Measurements from ENCODE around the gene BFSP2. TPM values are rescaled to one million over a fixed set of nuclear protein-coding genes. Genes with fewer than 3 reads are reported as not detected.

BFSP2 gene
- total and polyA plus RNA-seq, 2 of the 13 experiments (the other 11 are each of a cell fraction or from before 2014, with no cell fraction given): not detected

GRCh38 chr3:133360476-133360875, 39.4 kb upstream of the BFSP2 start (continued):
- TF ChIP-seq, protein P1, sequence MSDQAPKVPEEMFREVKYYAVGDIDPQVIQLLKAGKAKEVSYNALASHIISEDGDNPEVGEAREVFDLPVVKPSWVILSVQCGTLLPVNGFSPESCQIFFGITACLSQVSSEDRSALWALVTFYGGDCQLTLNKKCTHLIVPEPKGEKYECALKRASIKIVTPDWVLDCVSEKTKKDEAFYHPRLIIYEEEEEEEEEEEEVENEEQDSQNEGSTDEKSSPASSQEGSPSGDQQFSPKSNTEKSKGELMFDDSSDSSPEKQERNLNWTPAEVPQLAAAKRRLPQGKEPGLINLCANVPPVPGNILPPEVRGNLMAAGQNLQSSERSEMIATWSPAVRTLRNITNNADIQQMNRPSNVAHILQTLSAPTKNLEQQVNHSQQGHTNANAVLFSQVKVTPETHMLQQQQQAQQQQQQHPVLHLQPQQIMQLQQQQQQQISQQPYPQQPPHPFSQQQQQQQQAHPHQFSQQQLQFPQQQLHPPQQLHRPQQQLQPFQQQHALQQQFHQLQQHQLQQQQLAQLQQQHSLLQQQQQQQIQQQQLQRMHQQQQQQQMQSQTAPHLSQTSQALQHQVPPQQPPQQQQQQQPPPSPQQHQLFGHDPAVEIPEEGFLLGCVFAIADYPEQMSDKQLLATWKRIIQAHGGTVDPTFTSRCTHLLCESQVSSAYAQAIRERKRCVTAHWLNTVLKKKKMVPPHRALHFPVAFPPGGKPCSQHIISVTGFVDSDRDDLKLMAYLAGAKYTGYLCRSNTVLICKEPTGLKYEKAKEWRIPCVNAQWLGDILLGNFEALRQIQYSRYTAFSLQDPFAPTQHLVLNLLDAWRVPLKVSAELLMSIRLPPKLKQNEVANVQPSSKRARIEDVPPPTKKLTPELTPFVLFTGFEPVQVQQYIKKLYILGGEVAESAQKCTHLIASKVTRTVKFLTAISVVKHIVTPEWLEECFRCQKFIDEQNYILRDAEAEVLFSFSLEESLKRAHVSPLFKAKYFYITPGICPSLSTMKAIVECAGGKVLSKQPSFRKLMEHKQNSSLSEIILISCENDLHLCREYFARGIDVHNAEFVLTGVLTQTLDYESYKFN (CRISPR knock-in tag; conservative IDR thresholded peaks at IDR 0.05): no peak
- TF ChIP-seq POGZ (CRISPR knock-in tag; IDR thresholded peaks at IDR 0.05) (no peak), EED (CRISPR knock-in tag; IDR thresholded peaks at IDR 0.05) (no peak), MED8 (CRISPR knock-in tag; IDR thresholded peaks at IDR 0.05; ENCODE audit: insufficient replicate concordance) (no peak), SIN3B (IDR thresholded peaks at IDR 0.05; ENCODE audit: low read length) (no peak), DNMT1 (CRISPR knock-in tag; IDR thresholded peaks at IDR 0.05) (no peak)

GRCh38 chr3:133361011-133361410, 38.8 kb upstream of the BFSP2 start:
- Histone ChIP-seq H2AFZ (ENCODE audit: low read length) (no peak overlapping the region), H3K4me3 (replicated peaks in 1 of 3; ENCODE audit: insufficient read depth in 1 of 3, low read depth in 2 of 3, low read length in 3 of 3) (no peak overlapping the region), H3K4me2 (ENCODE audit: low read depth, low read length) (no peak overlapping the region), H3K36me3 (replicated peaks in 1 of 2; ENCODE audit: control insufficient read depth in 1 of 2, insufficient read depth in 2 of 2, low read length in 2 of 2) (no peaks in the 10 kb centered on the region), H3K27me3 (ENCODE audit: control insufficient read depth in 1 of 2, insufficient read depth in 2 of 2, low read length in 2 of 2) (peaks cover 0 to 2% of the 10 kb centered on the region in 2 experiments; a peak in 1 of 5 replicates), H3K9ac (ENCODE audit: insufficient read depth, low read depth, low read length) (no peak overlapping the region), H3K4me1 (ENCODE audit: insufficient read depth, low read length) (no peaks in the 10 kb centered on the region), H3K9me3 (ENCODE audit: low read length) (0 out of 2 replicates have a peak, but pooled peaks cover 4% of the 10 kb centered on the region), H4K20me1 (ENCODE audit: insufficient read depth, low read length) (no peaks in the 10 kb centered on the region), H3K27ac (ENCODE audit: extremely low read length, insufficient read depth, low read length) (no peak overlapping the region), H3K79me2 (ENCODE audit: insufficient read depth, low read length) (no peaks in the 10 kb centered on the region)
- in situ Hi-C loops (cut with HindIII; ENCODE audit: extremely low pct_ligation_motif_present, low pct_unique_long_range_greater_than_20kb) (no loop called here), intact Hi-C loops (cut with micrococcal nuclease; ENCODE audit: unreplicated experiment) (no loop called here)
- BruUV-seq (replicated peaks): no TSS peak
- DNase-seq (ENCODE audit: low spot score): no peak
- no peak for ATAC-seq
- ChIA-PET CTCF (ENCODE audit: low intra/inter-chr PET ratio, low total read pairs) (no interaction called here), POLR2A (no interaction called here)
- WGBS (ENCODE audit: low lambda C conversion rate): 9% methylated on average over 2 of the region's 2 CpGs
- no peak for FAIRE-seq
- TF ChIP-seq SMAD1 (CRISPR knock-in tag; IDR thresholded peaks at IDR 0.05; ENCODE audit: borderline replicate concordance, low read depth) (no peak), AHR (CRISPR knock-in tag; IDR thresholded peaks at IDR 0.05) (no peak), E2F2 (CRISPR knock-in tag; IDR thresholded peaks at IDR 0.05; ENCODE audit: borderline replicate concordance) (no peak), ZNF580 (CRISPR knock-in tag; IDR thresholded peaks at IDR 0.05; ENCODE audit: borderline replicate concordance, low read depth) (no peak), MIER2 (CRISPR knock-in tag; IDR thresholded peaks at IDR 0.05) (no peak), ZFAT (CRISPR knock-in tag; conservative IDR thresholded peaks at IDR 0.05) (no peak), SOX5 (CRISPR knock-in tag; IDR thresholded peaks at IDR 0.05; ENCODE audit: borderline replicate concordance) (no peak), MZF1 (CRISPR knock-in tag; IDR thresholded peaks at IDR 0.05; ENCODE audit: borderline replicate concordance) (no peak), ZFP90 (CRISPR knock-in tag; IDR thresholded peaks at IDR 0.05; ENCODE audit: borderline replicate concordance) (no peak), ZNF20 (CRISPR knock-in tag; IDR thresholded peaks at IDR 0.05) (no peak)
- TF ChIP-seq, protein P2, sequence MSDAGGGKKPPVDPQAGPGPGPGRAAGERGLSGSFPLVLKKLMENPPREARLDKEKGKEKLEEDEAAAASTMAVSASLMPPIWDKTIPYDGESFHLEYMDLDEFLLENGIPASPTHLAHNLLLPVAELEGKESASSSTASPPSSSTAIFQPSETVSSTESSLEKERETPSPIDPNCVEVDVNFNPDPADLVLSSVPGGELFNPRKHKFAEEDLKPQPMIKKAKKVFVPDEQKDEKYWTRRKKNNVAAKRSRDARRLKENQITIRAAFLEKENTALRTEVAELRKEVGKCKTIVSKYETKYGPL (CRISPR knock-in tag; IDR thresholded peaks at IDR 0.05): no peak
- TF ChIP-seq, protein P3, sequence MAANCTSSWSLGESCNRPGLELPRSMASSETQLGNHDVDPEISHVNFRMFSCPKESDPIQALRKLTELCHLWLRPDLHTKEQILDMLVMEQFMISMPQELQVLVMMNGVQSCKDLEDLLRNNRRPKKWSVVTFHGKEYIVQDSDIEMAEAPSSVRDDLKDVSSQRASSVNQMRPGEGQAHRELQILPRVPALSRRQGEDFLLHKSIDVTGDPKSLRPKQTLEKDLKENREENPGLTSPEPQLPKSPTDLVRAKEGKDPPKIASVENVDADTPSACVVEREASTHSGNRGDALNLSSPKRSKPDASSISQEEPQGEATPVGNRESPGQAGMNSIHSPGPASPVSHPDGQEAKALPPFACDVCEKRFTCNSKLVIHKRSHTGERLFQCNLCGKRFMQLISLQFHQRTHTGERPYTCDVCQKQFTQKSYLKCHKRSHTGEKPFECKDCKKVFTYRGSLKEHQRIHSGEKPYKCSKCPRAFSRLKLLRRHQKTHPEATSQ (CRISPR knock-in tag; IDR thresholded peaks at IDR 0.05; ENCODE audit: borderline replicate concordance): no peak
